GM21526 (cell line): ENCODE measurements around the gene SOX4.

Experiments
- ATAC-seq: cut with Tn5 transposase; IDR thresholded peaks from one replicate; pipeline ENCODE4 v1.9.1; 2021; ENCODE audit warnings: moderate library complexity; ENCODE audit not compliant: unreplicated experiment, low FRiP score

Gene SOX4

GRCh38 chr6:21592953-21593352, 598 bp upstream of the SOX4 start:
- no peak for ATAC-seq

- ATAC-seq: peak; percentile 11
These were observed 420 bp downstream of the SOX4 start for GRCh38 chr6:21593927-21594415.

GRCh38 chr6:21594416-21595281, 1.1 kb downstream of the SOX4 start:
- no peak for ATAC-seq

GRCh38 chr6:21595285-21596144, 2.0 kb downstream of the SOX4 start:
- no peak for ATAC-seq

GRCh38 chr6:21596145-21596948, 2.8 kb downstream of the SOX4 start:
- no peak for ATAC-seq

GRCh38 chr6:21596949-21597682, 3.6 kb downstream of the SOX4 start:
- ATAC-seq: no peak

- ATAC-seq: no peak
These were observed 4.5 kb downstream of the SOX4 start for GRCh38 chr6:21597801-21598673.

GRCh38 chr6:21598674-21599023, 5.1 kb downstream of the SOX4 start:
- ATAC-seq: no peak

GRCh38 chr6:21599051-21599696, 5.6 kb downstream of the SOX4 start:
- no peak for ATAC-seq

- ATAC-seq: no peak
These were observed 7.9 kb downstream of the SOX4 start for GRCh38 chr6:21601339-21601923.

- no peak for ATAC-seq
These were observed 8.4 kb downstream of the SOX4 start for GRCh38 chr6:21601932-21602390.

- no peak for ATAC-seq
These were observed 9.8 kb downstream of the SOX4 start for GRCh38 chr6:21603082-21603952.

GRCh38 chr6:21604081-21604480, 10.5 kb downstream of the SOX4 start:
- no peak for ATAC-seq

- ATAC-seq: no peak
These were observed 11.6 kb downstream of the SOX4 start for GRCh38 chr6:21605166-21605565.

- ATAC-seq: no peak
These were observed 15.1 kb downstream of the SOX4 start for GRCh38 chr6:21608601-21609000.

- no peak for ATAC-seq
These were observed 16.4 kb downstream of the SOX4 start for GRCh38 chr6:21609881-21610329.

GRCh38 chr6:21610341-21610740, 16.8 kb downstream of the SOX4 start:
- peak; percentile 91 for ATAC-seq
